Measurements from ENCODE around the gene P2RX7. TPM values are rescaled to one million over a fixed set of nuclear protein-coding genes. Genes with fewer than 3 reads are reported as not detected.
"Not testable (repeated sequence)": the region's sequence is repeated elsewhere in the genome, so short reads cannot be mapped to it uniquely, and the experiment has no call there.

Gene P2RX7
- total RNA-seq, 3 donors from 2014 or later: 1.0 to 10.9 (median 1.4) TPM

- intact Hi-C loops (cut with DNase I, micrococcal nuclease): no loop called here
- Histone ChIP-seq H3K36me3 (ENCODE audit: low read depth) (no peaks in the 10 kb centered on the region), H3K9me3 (no peaks in the 10 kb centered on the region), H3K4me1 (ENCODE audit: low read depth) (peaks cover 1% of the 10 kb centered on the region), H3K4me3 (no peak overlapping the region)
- TF ChIP-seq, protein P1, sequence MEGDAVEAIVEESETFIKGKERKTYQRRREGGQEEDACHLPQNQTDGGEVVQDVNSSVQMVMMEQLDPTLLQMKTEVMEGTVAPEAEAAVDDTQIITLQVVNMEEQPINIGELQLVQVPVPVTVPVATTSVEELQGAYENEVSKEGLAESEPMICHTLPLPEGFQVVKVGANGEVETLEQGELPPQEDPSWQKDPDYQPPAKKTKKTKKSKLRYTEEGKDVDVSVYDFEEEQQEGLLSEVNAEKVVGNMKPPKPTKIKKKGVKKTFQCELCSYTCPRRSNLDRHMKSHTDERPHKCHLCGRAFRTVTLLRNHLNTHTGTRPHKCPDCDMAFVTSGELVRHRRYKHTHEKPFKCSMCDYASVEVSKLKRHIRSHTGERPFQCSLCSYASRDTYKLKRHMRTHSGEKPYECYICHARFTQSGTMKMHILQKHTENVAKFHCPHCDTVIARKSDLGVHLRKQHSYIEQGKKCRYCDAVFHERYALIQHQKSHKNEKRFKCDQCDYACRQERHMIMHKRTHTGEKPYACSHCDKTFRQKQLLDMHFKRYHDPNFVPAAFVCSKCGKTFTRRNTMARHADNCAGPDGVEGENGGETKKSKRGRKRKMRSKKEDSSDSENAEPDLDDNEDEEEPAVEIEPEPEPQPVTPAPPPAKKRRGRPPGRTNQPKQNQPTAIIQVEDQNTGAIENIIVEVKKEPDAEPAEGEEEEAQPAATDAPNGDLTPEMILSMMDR (IDR thresholded peaks at IDR 0.05): no peak
- ATAC-seq: no peak
- no peak for DNase-seq
Measured at GRCh38 chr12:121139286-121139685, 6.6 kb downstream of the P2RX7 start.

GRCh38 chr12:121142171-121142950 is 9.7 kb downstream of the P2RX7 start:
- no peaks in the 10 kb centered on the region for H3K36me3 ChIP-seq (ENCODE audit: low read depth)
- no peak for ATAC-seq
- TF ChIP-seq, protein P1 (IDR thresholded peaks at IDR 0.05): no peak

GRCh38 chr12:121144416-121144914 is 11.8 kb downstream of the P2RX7 start:
- H3K9me3 ChIP-seq: no peaks in the 10 kb centered on the region
- intact Hi-C loops (cut with DNase I, micrococcal nuclease): no loop called here
- ATAC-seq (peak; percentile 56), DNase-seq (no peak)
- H3K4me3 ChIP-seq: no peak overlapping the region
- H3K4me1 ChIP-seq (ENCODE audit: low read depth): no peaks in the 10 kb centered on the region
- H3K36me3 ChIP-seq (ENCODE audit: low read depth): no peaks in the 10 kb centered on the region
- TF ChIP-seq, protein P1 (IDR thresholded peaks at IDR 0.05): no peak

More at GRCh38 chr12:121142171-121142950, 9.7 kb downstream of the P2RX7 start:
- DNase-seq: no peak
- no peak overlapping the region for H3K4me3 ChIP-seq
- intact Hi-C loops (cut with DNase I, micrococcal nuclease): no loop called here
- H3K4me1 ChIP-seq (ENCODE audit: low read depth): no peaks in the 10 kb centered on the region
- H3K9me3 ChIP-seq: no peaks in the 10 kb centered on the region

DNA sequence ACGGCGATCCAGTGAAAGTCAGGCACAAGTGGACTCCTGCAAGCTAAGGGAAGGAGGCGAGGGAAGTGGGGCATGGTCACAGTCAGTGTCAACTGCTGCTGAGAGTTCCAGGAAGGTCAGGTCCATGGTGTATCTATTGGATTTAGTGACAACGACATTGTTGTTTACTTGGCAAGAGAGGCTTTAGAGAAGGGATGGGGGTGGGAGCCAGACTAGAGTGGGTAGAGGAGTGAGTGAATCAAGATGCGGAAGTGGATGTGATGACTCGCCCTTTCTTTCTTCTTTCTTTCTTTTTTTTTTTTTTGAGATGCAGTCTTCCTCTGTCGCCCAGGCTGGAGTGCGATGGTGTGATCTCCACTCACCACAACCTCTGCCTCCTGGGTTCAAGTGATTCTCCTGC is 12.5 kb downstream of the P2RX7 start:
- no peaks in the 10 kb centered on the region for H3K36me3 ChIP-seq (ENCODE audit: low read depth)
- no peak overlapping the region for H3K4me3 ChIP-seq
- H3K4me1 ChIP-seq (ENCODE audit: low read depth): no peaks in the 10 kb centered on the region
- TF ChIP-seq, protein P1 (IDR thresholded peaks at IDR 0.05): no peak
- no peaks in the 10 kb centered on the region for H3K9me3 ChIP-seq
- DNase-seq: no peak
- intact Hi-C loops (cut with DNase I, micrococcal nuclease): no loop called here
- ATAC-seq: peak; percentile 22

GRCh38 chr12:121149289-121149688 is 16.6 kb downstream of the P2RX7 start:
- intact Hi-C loops (cut with DNase I, micrococcal nuclease); ATAC-seq; H3K4me1 ChIP-seq (ENCODE audit: low read depth); H3K4me3 ChIP-seq; DNase-seq; H3K9me3 ChIP-seq; H3K36me3 ChIP-seq (ENCODE audit: low read depth): not testable (repeated sequence)

- H3K36me3 ChIP-seq (ENCODE audit: low read depth): no peaks in the 10 kb centered on the region
- intact Hi-C loops (cut with DNase I, micrococcal nuclease): no loop called here
Measured at GRCh38 chr12:121154793-121155375, 22.2 kb downstream of the P2RX7 start.

More at GRCh38 chr12:121154793-121155375, 22.2 kb downstream of the P2RX7 start:
- TF ChIP-seq, protein P1 (IDR thresholded peaks at IDR 0.05): no peak
- no peaks in the 10 kb centered on the region for H3K9me3 ChIP-seq
- no peak for ATAC-seq
- H3K4me3 ChIP-seq: no peak overlapping the region
- no peak for DNase-seq
- no peaks in the 10 kb centered on the region for H3K4me1 ChIP-seq (ENCODE audit: low read depth)
